Endothelial cell of umbilical vein (primary cell): ENCODE measurements around the gene SURF1.

Experiments
- CTCF ChIP-seq, 2 donors: IDR thresholded peaks; 1 replicate in 1 of 2; 2 replicates in 1 of 2; pipeline ENCODE4 v1.5.1; 2011; ENCODE audit warnings: low read length in 2 of 2, mild to moderate bottlenecking in 2 of 2, moderate library complexity in 2 of 2, control low read depth in 1 of 2, inconsistent platforms in 1 of 2, low read depth in 1 of 2; ENCODE audit not compliant: insufficient read depth in 1 of 2; ENCODE audit errors: extremely low read depth in 1 of 2
- JUN ChIP-seq: IDR thresholded peaks from 2 replicates; pipeline ENCODE4 v1.6.1; 2011; ENCODE audit warnings: borderline replicate concordance, low read depth; ENCODE audit not compliant: insufficient read length, insufficient read depth
- POLR2AphosphoS5 ChIP-seq: IDR thresholded peaks from 2 replicates; pipeline ENCODE4 v1.6.1; 2012; ENCODE audit warnings: low read depth, mild to moderate bottlenecking, control low read depth, low read length, moderate library complexity; ENCODE audit not compliant: insufficient read depth

- TF ChIP-seq POLR2AphosphoS5 (no peak), JUN (no peak), CTCF (IDR thresholded peaks at IDR 0.05; ENCODE audit: extremely low read depth in 1 of 2, insufficient read depth in 1 of 2, low read depth in 1 of 2, low read length in 2 of 2) (no peak)
Observed at GRCh38 chr9:133353548-133353947, 2.7 kb downstream of the SURF1 start.
